HepG2 (cell line): Measurements from ENCODE around the gene TTC17.

ENCODE experiments used
- CEBPB ChIP-seq: IDR thresholded peaks from 2 replicates; pipeline ENCODE4 v1.6.1; 2011; ENCODE audit warnings: low read depth, low read length, improper control_type of control experiment, borderline replicate concordance
- EZH2 ChIP-seq: conservative IDR thresholded peaks from 2 replicates; pipeline ENCODE4 v1.6.1; 2012; ENCODE audit warnings: mild to moderate bottlenecking, low read depth, low read length, moderate library complexity
- IRF2 ChIP-seq: IDR thresholded peaks from 2 replicates; pipeline ENCODE4 v1.6.1; 2018; ENCODE audit warnings: missing genetic modification reagents, missing compliant biosample characterization
- NONO ChIP-seq, 2 experiments: fragments of 450-650 bp in 1 of 2; sonication (generic) in 1 of 2; formaldehyde crosslinking in 1 of 2; IDR thresholded peaks in 1 of 2; conservative IDR thresholded peaks in 1 of 2; 2 replicates each; pipeline versions ENCODE4 v1.6.1 to v1.8.0; 2017 to 2022; ENCODE audit warnings: mild to moderate bottlenecking in 1 of 2, missing genetic modification reagents in 1 of 2, moderate library complexity in 1 of 2
- PRDM10 ChIP-seq: sonication (generic); formaldehyde crosslinking; IDR thresholded peaks from 2 replicates; pipeline ENCODE4 v1.4.0; 2020; ENCODE audit warnings: low read depth, missing genetic modification reagents
- SALL1 ChIP-seq: sonication (generic); formaldehyde crosslinking; IDR thresholded peaks from 2 replicates; pipeline ENCODE4 v1.8.0; 2022; ENCODE audit warnings: mild to moderate bottlenecking, missing genetic modification reagents
- TFAP4 ChIP-seq: sonication (generic); IDR thresholded peaks from 2 replicates; pipeline ENCODE4 v1.6.1; 2016; ENCODE audit warnings: low read depth, borderline replicate concordance
- TF ChIP-seq, protein P1 (sequence below): sonication (generic); formaldehyde crosslinking; IDR thresholded peaks from 2 replicates; pipeline ENCODE4 v1.5.0; 2020; ENCODE audit warnings: mild to moderate bottlenecking, missing genetic modification reagents, moderate library complexity

- TF ChIP-seq TFAP4 (no peak), NONO (IDR thresholded peaks at IDR 0.05) (no peak), NONO (CRISPR knock-in tag; conservative IDR thresholded peaks at IDR 0.05) (no peak), CEBPB (no peak), PRDM10 (CRISPR knock-in tag) (no peak), SALL1 (CRISPR knock-in tag) (no peak), EZH2 (no peak), IRF2 (CRISPR knock-in tag) (no peak)
- TF ChIP-seq, protein P1, sequence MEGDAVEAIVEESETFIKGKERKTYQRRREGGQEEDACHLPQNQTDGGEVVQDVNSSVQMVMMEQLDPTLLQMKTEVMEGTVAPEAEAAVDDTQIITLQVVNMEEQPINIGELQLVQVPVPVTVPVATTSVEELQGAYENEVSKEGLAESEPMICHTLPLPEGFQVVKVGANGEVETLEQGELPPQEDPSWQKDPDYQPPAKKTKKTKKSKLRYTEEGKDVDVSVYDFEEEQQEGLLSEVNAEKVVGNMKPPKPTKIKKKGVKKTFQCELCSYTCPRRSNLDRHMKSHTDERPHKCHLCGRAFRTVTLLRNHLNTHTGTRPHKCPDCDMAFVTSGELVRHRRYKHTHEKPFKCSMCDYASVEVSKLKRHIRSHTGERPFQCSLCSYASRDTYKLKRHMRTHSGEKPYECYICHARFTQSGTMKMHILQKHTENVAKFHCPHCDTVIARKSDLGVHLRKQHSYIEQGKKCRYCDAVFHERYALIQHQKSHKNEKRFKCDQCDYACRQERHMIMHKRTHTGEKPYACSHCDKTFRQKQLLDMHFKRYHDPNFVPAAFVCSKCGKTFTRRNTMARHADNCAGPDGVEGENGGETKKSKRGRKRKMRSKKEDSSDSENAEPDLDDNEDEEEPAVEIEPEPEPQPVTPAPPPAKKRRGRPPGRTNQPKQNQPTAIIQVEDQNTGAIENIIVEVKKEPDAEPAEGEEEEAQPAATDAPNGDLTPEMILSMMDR (CRISPR knock-in tag): no peak
Observed at GRCh38 chr11:43493431-43493830, 134.7 kb downstream of the TTC17 start.
